OCI-LY1 (cell line): ENCODE measurements around the gene ACTR3.

Experiments used
- EZH2 ChIP-seq: fragments of 200-600 bp; sonication (generic), shearing (Covaris generic); IDR thresholded peaks from 2 replicates; pipeline ENCODE4 v1.8.0; 2017; ENCODE audit warnings: borderline replicate concordance, mixed run types, mild to moderate bottlenecking, antibody characterized with exemption, low read length, moderate library complexity, mixed read lengths
- TF ChIP-seq, protein P1 (sequence below): fragments of 200-600 bp; sonication (generic), shearing (Covaris generic); IDR thresholded peaks from 2 replicates; pipeline ENCODE4 v1.5.1; 2017; ENCODE audit warnings: mild to moderate bottlenecking, antibody characterized with exemption, low read length, moderate library complexity, mixed read lengths

DNA sequence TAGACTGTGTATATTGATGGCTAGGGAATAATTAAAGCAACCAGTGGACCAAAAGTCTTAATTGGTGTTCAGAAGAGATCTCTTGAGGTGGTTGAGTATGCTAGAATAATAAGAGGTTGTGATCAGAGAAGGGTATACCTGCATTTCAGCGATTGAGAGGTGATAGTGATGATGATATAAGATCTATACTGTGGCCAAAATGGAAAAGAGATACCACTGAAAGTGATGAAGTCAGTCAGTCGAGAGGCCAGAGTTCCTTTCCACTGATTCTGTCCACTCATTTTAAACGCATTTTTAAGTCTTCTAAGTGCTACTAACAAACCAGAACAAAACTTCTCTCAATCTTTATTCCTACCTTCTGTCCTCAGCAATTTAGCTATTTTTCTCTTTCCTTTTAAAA lies 32.9 kb downstream of the ACTR3 start:
- TF ChIP-seq, protein P1, sequence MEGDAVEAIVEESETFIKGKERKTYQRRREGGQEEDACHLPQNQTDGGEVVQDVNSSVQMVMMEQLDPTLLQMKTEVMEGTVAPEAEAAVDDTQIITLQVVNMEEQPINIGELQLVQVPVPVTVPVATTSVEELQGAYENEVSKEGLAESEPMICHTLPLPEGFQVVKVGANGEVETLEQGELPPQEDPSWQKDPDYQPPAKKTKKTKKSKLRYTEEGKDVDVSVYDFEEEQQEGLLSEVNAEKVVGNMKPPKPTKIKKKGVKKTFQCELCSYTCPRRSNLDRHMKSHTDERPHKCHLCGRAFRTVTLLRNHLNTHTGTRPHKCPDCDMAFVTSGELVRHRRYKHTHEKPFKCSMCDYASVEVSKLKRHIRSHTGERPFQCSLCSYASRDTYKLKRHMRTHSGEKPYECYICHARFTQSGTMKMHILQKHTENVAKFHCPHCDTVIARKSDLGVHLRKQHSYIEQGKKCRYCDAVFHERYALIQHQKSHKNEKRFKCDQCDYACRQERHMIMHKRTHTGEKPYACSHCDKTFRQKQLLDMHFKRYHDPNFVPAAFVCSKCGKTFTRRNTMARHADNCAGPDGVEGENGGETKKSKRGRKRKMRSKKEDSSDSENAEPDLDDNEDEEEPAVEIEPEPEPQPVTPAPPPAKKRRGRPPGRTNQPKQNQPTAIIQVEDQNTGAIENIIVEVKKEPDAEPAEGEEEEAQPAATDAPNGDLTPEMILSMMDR, result no peak
- no peak for TF ChIP-seq EZH2
